Activated T-cell treated with anti-CD3 and anti-CD28 coated beads for 24 hours (primary cell): Measurements from ENCODE around the gene MYL6B.
A peak's percentile ranks its signal among the peaks of the same experiment; 100 is the strongest.
"Not testable (repeated sequence)": the region's sequence is repeated elsewhere in the genome, so short reads cannot be mapped to it uniquely, and the experiment has no call there.

Source experiments
- DNase-seq: peaks from one replicate; pipeline ENCODE4 v3.0.0-alpha.2; 2020; ENCODE audit warnings: low read depth

Gene MYL6B

DNA sequence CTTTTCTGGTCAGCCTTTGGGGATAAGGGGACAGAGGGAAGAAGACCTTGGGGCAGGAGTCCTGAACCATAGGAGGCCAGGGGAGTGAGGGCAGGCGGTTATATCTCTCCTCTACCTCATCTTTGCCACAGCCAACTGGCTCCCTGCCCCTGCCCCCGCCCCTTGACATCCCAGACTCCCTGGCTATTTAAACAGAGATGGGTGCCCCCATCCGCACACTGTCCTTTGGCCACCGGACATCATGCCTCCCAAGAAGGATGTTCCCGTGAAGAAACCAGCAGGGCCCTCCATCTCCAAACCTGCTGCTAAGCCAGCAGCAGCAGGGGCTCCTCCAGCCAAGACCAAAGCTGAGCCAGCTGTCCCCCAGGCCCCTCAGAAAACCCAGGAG lies 1.3 kb downstream of the MYL6B start:
- DNase-seq, result no peak

DNA sequence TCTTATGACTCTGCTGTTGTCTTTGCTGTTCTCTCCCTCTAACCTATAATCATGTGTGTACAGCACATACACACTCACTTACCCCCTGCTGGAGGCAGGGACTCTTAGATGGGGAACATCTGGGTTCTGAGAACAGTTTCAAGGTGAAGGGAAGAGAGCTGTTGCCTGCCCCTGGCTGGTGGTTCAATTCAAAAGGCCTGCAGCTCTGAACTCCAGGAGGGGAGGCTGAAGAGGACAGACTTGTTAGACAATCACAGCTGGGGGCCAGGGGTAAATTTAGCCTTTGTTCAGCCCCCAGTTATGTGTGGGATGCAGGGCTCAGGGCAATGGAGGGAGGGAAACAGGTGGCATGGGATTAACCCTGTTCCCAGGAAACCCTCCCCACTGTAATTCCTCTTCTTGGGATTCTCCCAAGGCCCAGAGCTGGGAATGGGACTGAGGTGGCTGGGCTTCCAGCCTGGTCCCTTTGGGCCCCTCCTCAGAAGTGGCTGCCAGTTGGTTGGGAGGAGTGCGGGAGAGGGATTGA lies 1.9 kb downstream of the MYL6B start:
- no peak for DNase-seq

GRCh38 chr12:56154818-56155217 lies 2.4 kb downstream of the MYL6B start:
- DNase-seq, result no peak

GRCh38 chr12:56155256-56155845 lies 3.0 kb downstream of the MYL6B start:
- DNase-seq, result no peak

DNA sequence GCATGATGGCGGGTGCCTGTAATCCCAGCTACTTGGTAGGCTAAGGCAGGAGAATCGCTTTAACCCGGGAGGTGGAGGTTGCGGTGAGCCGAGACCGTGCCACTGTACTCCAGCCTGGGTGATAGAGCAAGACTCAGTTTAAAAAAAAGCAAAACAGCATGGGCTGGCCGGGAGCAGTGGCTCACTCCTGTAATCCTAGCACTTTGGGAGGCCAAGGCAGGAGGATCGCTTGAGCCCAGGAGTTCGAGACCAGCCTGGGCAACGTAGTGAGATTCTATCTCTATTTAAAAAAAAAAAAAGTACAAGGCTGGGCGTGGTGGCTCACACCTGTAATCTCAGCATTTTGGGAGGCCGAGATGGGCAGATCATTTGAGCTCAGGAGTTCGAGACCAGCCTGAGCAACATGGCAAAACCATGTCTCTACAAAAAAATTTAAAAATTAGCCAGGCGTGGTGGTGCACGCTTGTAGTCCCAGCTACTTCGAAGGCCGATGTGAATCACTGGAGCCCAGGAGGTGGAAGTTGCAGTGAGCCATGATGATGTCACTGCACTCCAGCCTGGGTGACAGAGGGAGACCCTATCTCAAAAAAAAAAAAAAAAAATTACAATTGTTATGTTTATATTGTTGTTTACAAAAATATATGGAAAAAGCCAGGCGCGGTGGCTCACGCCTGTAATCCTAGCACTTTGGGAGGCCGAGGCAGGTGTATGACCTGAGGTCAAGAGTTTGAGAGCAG lies 4.2 kb downstream of the MYL6B start:
- not testable (repeated sequence) for DNase-seq

GRCh38 chr12:56157201-56158028 lies 5.0 kb downstream of the MYL6B start:
- peak; percentile 42 for DNase-seq

- DNase-seq, result peak; percentile 90
Observed at GRCh38 chr12:56158029-56158925, 5.9 kb downstream of the MYL6B start, which contains the start of gene MYL6. TSS of gene MYL6 (plus strand) at chr12:56158359. CDS start at chr12:56158402, 43 bp downstream.

- peak; percentile 15 for DNase-seq
Observed at GRCh38 chr12:56158926-56159461, 6.6 kb downstream of the MYL6B start.

DNA sequence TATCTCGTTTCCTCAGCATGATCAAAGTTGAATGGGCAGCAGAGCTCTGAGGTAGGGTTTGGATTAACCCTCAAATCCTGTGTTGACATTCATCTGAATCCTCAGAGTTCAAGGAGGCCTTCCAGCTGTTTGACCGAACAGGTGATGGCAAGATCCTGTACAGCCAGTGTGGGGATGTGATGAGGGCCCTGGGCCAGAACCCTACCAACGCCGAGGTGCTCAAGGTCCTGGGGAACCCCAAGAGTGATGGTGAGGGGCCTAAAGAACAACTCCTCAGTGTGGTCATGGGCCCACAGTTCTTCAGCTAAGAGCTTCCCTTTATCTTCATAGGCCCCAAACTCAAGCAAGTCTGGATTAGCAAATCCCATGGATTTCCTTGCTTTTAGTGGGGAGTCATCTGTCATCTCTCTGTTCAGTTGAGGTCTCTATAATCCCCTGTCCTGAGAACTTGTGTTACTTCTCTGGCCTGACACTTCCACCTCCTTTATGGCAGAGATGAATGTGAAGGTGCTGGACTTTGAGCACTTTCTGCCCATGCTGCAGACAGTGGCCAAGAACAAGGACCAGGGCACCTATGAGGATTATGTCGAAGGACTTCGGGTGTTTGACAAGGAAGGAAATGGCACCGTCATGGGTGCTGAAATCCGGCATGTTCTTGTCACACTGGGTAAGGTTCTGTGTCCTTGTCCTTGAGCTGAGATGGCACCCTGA lies 7.2 kb downstream of the MYL6B start:
- DNase-seq, result no peak

- peak; percentile 35 for DNase-seq
Observed at GRCh38 chr12:56160193-56160763, 7.9 kb downstream of the MYL6B start.

- no peak for DNase-seq
Observed at GRCh38 chr12:56160894-56161689, 8.7 kb downstream of the MYL6B start.

GRCh38 chr12:56161690-56162351 lies 9.4 kb downstream of the MYL6B start:
- no peak for DNase-seq

DNA sequence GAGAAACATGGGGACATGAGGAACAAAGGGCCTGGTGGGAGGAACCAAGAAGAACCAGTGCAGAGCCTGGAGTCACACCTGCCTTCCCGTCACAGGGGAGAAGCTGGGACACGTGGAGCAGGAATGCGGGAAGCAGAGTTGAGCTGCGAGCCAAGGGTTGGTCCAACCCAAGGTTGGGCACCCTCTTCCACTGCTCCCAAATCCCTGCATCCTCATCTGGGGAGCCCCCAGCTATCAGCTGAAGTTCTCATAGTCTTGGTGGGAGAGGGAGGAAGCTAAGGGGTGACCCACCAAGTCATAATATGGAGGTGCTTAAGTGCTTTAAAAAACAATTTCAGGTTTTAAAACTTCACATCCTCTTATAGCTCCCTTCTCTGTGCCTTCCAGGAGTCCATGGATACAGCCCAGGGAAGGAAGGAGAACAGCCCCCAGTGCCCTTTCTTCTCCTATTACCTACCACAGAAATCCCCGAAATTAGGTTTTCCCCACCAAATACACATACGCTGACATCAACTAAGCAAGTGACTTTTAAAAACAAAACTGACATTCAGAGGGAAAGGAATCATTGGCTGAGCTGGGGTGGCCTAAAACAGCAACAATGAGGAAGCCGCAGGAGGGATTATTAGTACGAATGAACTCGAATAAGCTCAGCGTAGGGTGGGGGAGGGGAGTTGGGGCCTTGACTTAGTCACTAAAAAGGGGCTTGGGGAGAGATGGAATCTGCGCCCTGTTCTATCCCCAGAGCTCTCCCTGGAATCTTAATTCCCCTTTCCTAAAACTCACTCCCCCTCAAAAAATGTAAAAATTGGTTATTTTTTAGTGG lies 10.3 kb downstream of the MYL6B start:
- DNase-seq, result no peak

DNA sequence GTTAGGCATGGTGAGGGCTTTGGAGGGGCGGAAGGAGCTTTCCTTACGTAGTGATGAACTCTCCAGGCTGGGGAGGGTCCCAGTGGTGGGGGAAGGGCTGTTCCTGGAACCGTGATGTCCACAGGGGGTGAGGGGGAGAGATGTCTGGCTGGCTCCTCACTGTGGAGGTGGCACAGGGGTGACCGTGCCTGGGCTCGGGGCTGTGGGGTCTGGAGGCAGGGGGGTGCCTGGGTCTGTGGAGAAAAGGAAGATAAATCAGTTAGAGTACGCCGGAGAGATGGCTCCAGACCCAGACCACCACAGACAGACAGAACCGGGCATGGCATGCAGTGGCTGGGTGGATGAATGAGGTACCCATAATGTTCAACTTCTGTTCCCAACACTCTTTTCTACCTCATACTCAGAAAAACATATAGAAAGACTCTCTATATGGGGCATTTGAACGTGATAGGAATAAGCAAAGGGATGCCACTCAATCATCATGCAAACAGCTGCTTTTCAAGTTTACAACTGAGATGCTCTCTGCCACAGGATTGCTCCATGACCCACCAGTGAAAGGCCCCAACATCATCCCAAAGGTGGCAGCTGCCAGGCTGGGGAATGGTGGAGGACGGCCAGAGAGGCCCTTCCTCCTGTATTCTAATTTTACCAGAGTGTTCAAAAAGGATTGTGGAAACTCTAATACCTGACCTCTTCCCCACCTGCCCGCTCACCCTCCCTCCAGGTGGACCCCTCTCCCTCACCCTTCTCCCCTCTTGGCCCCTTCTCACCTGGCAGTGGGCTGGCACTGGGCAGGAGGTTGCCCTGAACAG lies 11.4 kb downstream of the MYL6B start:
- DNase-seq, result no peak

DNA sequence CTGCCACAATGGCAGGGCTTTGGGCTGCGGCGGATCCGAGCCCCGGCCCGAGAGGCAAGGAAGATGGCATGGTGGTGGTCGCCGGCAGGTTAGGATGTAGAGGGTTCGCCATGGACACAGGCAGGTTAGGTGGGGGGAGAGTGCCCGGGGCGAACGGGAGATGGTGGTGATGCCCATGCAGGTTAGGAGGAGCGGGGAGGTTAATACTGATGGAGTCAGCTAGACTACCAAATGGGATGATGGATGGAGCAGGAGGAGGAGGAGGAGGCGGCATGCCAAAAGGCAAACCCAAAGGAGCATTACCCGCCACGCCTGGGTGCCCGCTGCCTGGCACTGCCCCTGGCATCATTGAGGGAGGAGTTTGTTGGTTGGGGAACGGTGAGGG lies 11.9 kb downstream of the MYL6B start:
- DNase-seq, result no peak

DNA sequence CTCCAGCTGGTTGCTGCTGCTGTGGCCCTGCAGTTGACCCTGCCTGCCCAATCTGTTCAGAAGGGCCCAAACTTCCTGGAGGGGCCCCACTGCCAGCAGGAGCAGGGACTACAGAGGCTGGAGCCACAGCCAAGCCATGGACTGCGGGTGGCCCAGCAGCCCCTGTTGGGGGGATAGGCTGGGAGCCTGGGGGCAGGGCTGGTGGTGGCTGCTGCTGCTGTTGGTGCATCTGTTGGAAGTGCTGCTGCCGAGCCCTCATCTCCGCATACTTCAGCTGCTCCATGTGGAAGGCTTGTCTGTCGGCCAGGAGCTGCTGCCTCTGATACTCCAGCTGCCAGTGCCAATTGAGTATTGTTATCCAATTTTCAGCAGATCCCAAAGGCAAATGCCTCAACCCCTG lies 13.0 kb downstream of the MYL6B start:
- no peak for DNase-seq

DNA sequence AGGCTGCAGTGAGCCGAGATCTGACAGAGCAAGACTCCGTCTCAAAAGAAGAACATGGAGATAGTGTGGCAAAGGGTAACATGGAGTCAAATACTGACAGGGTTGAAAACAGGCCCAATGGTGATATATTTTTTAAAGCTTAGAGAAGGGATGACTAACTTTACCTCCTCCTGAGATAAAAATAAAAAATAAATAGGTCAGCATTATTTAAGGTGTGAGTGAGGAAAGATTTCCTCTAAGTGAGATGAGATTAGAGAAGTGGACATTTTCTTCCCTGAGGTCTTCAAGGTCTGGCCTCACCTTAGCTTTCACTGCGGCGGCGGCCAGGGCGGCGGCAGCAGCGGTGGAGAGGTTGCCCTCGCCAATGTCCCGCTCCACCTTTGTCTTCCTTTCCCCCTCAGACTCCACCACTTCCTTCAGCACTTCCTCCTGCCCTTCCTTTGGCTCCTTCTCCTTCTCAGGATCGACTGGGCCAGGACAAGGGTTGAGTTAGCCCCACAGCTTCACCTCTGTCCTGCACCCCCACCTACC lies 16.9 kb downstream of the MYL6B start:
- DNase-seq, result no peak
